ENCODE data around the gene GPR39.

DNA sequence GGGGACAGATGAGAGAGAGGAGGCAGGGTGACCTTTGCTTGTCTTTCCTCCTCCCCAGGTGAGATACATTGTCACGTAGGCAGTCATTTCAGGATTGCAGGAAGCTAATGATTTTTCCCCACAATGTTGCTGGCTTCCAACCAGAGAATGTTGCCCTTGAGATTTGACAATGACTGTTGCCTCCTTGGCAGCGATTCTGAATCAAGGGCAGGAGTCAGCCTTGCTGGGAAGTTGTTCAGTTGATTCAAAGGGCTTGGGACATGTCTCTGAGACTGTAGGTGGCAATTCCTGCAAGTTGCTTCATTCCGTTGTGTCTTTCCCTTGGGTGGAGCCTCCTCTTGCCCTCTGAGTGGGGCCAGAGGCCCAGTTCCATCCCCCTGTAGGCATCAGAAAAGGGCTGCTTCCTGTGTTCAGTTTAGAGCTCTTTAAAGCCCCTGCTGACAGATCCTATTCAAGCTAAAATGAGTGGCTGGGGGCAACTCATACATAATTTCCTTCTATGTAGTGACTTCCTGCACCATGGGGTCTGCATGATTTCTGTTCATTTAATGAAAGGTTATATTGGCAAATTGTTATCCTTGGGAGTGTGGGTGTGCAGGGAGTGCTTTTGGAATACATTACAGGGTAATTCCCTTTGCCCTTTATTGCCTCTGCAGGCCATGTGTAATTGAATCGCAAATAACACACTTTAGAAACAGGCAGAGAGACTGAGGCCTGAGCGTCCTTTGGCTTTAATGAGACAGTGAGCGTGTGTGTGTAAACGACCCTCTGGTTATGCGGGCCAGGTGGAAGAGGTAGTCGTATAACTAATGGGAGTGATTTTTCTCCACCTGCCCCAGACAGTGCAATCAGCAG lies 52.4 kb downstream of the GPR39 start:
- TF ChIP-seq, protein P1, sequence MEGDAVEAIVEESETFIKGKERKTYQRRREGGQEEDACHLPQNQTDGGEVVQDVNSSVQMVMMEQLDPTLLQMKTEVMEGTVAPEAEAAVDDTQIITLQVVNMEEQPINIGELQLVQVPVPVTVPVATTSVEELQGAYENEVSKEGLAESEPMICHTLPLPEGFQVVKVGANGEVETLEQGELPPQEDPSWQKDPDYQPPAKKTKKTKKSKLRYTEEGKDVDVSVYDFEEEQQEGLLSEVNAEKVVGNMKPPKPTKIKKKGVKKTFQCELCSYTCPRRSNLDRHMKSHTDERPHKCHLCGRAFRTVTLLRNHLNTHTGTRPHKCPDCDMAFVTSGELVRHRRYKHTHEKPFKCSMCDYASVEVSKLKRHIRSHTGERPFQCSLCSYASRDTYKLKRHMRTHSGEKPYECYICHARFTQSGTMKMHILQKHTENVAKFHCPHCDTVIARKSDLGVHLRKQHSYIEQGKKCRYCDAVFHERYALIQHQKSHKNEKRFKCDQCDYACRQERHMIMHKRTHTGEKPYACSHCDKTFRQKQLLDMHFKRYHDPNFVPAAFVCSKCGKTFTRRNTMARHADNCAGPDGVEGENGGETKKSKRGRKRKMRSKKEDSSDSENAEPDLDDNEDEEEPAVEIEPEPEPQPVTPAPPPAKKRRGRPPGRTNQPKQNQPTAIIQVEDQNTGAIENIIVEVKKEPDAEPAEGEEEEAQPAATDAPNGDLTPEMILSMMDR (conservative IDR thresholded peaks at IDR 0.05; ENCODE audit: low read length): no peak
- no peak for TF ChIP-seq EZH2phosphoT487 (IDR thresholded peaks at IDR 0.05; ENCODE audit: borderline replicate concordance, low read depth, low read length)
